ENCODE data around the gene GMNN. TPM values are rescaled to one million over a fixed set of nuclear protein-coding genes. Genes with fewer than 3 reads are reported as not detected.

Gene GMNN
- 7.9 and 15.3 TPM in 2 replicates for total RNA-seq

DNA sequence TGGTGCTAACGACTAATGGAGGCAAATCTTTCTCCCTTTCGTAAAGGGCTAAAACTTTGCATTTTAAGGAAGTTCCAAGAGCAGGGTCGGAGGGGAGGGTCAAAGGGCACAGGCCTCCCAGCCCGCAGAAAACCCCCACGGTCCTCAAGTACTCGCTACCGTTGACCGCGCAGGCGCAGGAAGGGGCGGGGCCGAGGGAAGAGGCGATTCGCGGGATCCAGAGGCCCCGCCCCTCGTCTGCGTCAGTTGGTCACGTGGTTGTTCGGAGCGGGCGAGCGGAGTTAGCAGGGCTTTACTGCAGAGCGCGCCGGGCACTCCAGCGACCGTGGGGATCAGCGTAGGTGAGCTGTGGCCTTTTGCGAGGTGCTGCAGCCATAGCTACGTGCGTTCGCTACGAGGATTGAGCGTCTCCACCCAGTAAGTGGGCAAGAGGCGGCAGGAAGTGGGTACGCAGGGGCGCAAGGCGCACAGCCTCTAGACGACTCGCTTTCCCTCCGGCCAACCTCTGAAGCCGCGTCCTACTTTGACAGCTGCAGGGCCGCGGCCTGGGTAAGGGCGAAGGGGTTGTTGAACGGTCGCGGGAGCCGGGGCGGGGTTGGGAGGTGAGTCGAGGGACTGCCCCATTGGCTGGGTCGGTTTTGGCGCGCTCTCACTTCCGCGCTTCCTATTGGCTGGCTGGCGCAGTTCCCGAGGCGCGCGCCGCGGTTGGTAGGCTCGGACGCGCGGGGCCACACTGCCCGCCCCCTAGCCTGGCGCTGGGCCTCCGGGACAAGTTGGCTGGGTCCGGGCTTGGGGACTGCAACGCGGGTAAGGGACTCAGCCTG is at the start of gene GMNN:
GMNN (plus strand) TSS at position 242 of the 824 bp plus-strand sequence. CDS start 2,310 bp downstream, outside the sequence.

DNA sequence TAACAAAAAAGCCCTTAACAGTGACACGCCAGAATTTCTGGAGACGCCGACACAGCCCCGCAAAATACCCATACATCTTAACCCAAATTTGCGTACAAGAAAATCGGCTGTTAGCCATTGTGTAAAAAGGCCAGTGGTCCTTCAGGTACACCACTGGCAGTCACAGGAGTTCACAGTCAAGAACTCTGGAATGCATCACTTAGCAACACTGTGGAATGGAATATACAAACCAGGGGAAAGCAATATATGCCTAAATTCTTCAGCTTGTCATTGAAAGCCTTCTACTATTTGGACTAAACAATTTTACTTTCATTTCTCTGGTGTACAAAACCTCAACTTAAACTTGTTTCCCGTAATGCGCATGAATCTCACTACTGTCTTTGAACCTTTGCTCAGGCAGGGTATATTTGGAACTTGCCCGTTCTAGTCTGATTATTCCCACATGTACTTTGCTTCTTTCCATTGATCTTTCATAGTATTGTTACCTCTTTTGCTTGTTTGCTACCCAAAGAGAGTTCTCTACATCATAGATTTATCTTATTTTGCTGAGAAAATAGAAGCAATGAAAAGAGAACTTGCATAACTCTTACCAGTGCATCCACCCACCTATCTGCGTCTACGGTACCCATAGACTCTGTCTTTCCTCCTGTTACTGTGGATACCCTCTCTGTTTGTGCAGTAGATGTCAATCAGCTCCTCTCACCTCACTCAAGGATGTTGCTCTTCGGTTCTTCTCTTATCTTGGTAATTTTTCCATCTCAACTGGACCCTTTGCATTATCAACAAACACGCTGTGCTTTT is 24.2 kb downstream of the GMNN start, which contains the start of gene ARMH2:
ARMH2 (minus strand) TSS at position 178 of the 801 bp plus-strand sequence; CDS start at position 118, 60 bp downstream.

Other genes starting within 250 kb of the GMNN start
- gene KIAA0319, start 128.7 kb upstream of the GMNN start, total RNA-seq = not detected in 2 replicates
- gene TDP2, start 108.0 kb upstream of the GMNN start, total RNA-seq = 13.7 and 14.9 TPM in 2 replicates
- 12.9 and 20.9 TPM in 2 replicates for gene ACOT13, start 107.9 kb upstream of the GMNN start, total RNA-seq
- gene C6orf62, start 55.8 kb upstream of the GMNN start, total RNA-seq = 49.3 and 52.4 TPM in 2 replicates
- gene ARMH2, start 24.0 kb downstream of the GMNN start, total RNA-seq = not detected in 2 replicates
- gene RIPOR2, start 161.0 kb downstream of the GMNN start, total RNA-seq = 1.6 and 2.2 TPM in 2 replicates